ENCODE measurements around the gene PHF2. TPM values are rescaled to one million over a fixed set of nuclear protein-coding genes. Genes with fewer than 3 reads are reported as not detected.

PHF2 gene
- total RNA-seq, 1 donor = 12.9 TPM

Other genes starting within 250 kb of the PHF2 start
- 107 TPM for gene FAM120A, start 124.9 kb upstream of the PHF2 start, total RNA-seq
- gene FAM120AOS, start 123.0 kb upstream of the PHF2 start, total RNA-seq = 31.0 TPM

All from hematopoietic multipotent progenitor cell (in vitro differentiated cells).